ENCODE data around the gene GATAD2B. TPM values are rescaled to one million over a fixed set of nuclear protein-coding genes. Genes with fewer than 3 reads are reported as not detected.

The GATAD2B gene
- polyA plus RNA-seq, 4 donors = 2.9 to 11.3 (median 4.0) TPM

DNA sequence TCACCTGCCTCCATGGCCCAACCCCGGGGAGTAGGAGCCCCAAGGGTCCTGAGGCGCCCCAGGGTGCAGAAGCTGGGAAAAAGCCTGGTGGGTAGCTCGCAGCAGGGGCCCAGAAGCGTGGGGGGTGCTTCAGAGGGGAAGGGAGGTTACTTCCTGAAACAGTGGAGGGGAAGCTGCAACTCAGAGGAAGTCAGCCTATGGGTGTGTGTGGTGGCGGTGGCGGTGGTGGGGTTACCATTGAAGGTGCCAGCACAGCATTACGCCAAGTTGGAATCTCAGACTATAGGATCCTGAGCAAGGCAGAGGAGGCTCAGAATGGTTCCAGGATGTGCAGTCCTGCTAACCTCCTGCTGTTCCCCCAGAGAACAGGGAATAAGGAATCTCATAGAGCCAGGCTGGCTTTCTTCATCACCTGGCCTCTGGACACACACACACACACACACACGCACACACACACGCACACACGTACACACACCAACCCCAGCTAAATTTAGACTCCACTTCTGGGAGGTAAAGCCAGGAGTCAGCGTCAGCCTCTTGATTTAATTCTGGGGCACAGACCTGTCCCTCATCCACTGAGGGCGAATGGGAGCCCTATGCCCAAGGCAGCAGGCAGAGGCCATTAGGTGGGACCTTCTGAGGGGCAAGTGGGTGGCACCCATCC lies 22.5 kb upstream of the GATAD2B start:
- Histone ChIP-seq H3K4me1 (ENCODE audit: control insufficient read depth in 3 of 3, insufficient read depth in 2 of 3, low read depth in 1 of 3, low read length in 2 of 3) (peaks cover 0 to 7% (median 0%) of the 10 kb centered on the region in 3 donors), H3K4me3 (ENCODE audit: low read depth in 1 of 3, low read length in 3 of 3) (peak overlapping the region; percentile 87 to 95 (median 90)), H3K9me3 (ENCODE audit: control insufficient read depth in 2 of 2, insufficient read depth in 1 of 2, low read depth in 1 of 2, low read length in 1 of 2) (no peaks in the 10 kb centered on the region), H3K27me3 (ENCODE audit: control insufficient read depth in 3 of 3, insufficient read depth in 3 of 3, low read length in 3 of 3) (no peaks in the 10 kb centered on the region), H3K36me3 (ENCODE audit: control insufficient read depth in 3 of 3, insufficient read depth in 2 of 3, low read depth in 1 of 3, low read length in 3 of 3) (peaks cover 4 to 74% (median 16%) of the 10 kb centered on the region in 3 donors), H3K27ac (ENCODE audit: low read depth in 1 of 3, low read length in 2 of 3) (peak overlapping the region; percentile 88 to 97 (median 91))
- WGBS, 3 donors = 19 to 27% (median 20%) methylated on average over 10 to 12 of the region's 12 CpGs
- DNase-seq (peak in 1 of 2 donors; percentile 46), FAIRE-seq (no peak)

DNA sequence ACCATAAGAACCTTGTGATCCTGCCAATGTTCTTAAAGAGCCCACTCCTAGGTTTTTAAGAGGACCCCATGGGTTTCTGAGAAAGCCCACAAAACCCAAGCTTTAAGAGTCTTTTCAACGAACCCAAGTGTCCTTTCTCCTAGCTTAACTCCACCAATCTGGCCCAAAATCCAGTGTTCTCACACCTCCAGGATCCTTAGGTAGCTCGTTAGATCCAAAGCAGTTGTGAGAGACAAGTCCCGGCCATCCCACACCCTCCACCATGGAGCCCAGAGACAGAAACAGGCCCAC lies 22.0 kb upstream of the GATAD2B start:
- Histone ChIP-seq H3K36me3 (ENCODE audit: control insufficient read depth in 3 of 3, insufficient read depth in 2 of 3, low read depth in 1 of 3, low read length in 3 of 3) (peaks cover 4 to 76% (median 20%) of the 10 kb centered on the region in 3 donors), H3K4me3 (ENCODE audit: low read depth in 1 of 3, low read length in 3 of 3) (peak overlapping the region; percentile 87 to 95 (median 90)), H3K4me1 (ENCODE audit: control insufficient read depth in 3 of 3, insufficient read depth in 2 of 3, low read depth in 1 of 3, low read length in 2 of 3) (peaks cover 0 to 7% (median 0%) of the 10 kb centered on the region in 3 donors), H3K27ac (ENCODE audit: low read depth in 1 of 3, low read length in 2 of 3) (peak overlapping the region in 2 of 3 donors; percentile 88 to 97), H3K27me3 (ENCODE audit: control insufficient read depth in 3 of 3, insufficient read depth in 3 of 3, low read length in 3 of 3) (no peaks in the 10 kb centered on the region), H3K9me3 (ENCODE audit: control insufficient read depth in 2 of 2, insufficient read depth in 1 of 2, low read depth in 1 of 2, low read length in 1 of 2) (no peaks in the 10 kb centered on the region)
- DNase-seq (no peak), FAIRE-seq (no peak)
- 48 to 63% (median 57%) methylated on average over 3 of the region's 3 CpGs for WGBS, 3 donors

DNA sequence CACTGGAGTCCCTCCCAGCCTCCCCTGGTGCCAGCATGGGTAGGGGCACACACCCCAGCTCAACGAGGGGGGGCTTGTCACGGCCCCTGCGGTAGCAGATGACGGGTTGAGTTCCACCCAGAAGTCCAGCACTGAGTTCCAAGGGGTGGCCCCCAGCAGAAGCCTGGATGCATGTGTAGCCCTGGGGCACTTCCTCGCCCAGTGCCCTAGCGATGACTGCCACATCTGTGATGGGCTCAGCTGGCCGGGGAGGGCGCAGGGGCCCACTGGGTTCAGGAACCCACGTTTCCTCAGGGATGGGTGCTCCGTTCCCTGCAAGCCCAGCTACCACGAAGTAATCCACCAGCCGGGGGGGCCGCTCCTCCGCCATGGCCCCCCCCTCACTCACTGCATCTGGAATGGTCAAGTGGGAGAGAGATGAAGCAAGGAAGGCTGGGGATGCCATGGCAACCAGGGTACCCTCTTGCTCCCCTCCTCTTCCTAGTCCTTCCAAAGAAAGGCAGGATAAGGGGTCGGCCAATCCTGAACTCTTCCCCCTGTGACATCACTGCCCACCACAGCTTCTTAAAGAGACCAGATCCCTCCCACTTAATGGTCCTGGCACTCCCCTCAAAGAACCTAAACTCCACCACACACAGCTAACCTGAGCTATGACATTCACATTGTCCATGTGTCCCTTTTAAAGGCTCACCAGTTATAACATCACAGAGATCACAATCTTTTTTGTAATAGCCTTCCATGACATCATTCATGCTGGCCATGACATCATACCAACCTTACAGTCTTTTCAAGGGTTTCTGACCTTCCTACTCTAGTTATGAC lies 21.4 kb upstream of the GATAD2B start:
- WGBS, 3 donors = 86 to 87% (median 87%) methylated on average over 15 of the region's 15 CpGs
- no peak overlapping the region for H3K4me3 ChIP-seq (ENCODE audit: low read depth in 1 of 3, low read length in 3 of 3)
- DNase-seq (no peak), FAIRE-seq (no peak)
- H3K36me3 ChIP-seq (ENCODE audit: control insufficient read depth in 3 of 3, insufficient read depth in 2 of 3, low read depth in 1 of 3, low read length in 3 of 3) = peaks cover 8 to 77% (median 19%) of the 10 kb centered on the region in 3 donors
- no peaks in the 10 kb centered on the region for H3K27me3 ChIP-seq (ENCODE audit: control insufficient read depth in 3 of 3, insufficient read depth in 3 of 3, low read length in 3 of 3)
- H3K4me1 ChIP-seq (ENCODE audit: control insufficient read depth in 3 of 3, insufficient read depth in 2 of 3, low read depth in 1 of 3, low read length in 2 of 3) = peaks cover 0 to 7% (median 0%) of the 10 kb centered on the region in 3 donors
- H3K9me3 ChIP-seq (ENCODE audit: control insufficient read depth in 2 of 2, insufficient read depth in 1 of 2, low read depth in 1 of 2, low read length in 1 of 2) = no peaks in the 10 kb centered on the region
- peak overlapping the region in 1 of 3 donors; percentile 97 for H3K27ac ChIP-seq (ENCODE audit: low read depth in 1 of 3, low read length in 2 of 3)

DNA sequence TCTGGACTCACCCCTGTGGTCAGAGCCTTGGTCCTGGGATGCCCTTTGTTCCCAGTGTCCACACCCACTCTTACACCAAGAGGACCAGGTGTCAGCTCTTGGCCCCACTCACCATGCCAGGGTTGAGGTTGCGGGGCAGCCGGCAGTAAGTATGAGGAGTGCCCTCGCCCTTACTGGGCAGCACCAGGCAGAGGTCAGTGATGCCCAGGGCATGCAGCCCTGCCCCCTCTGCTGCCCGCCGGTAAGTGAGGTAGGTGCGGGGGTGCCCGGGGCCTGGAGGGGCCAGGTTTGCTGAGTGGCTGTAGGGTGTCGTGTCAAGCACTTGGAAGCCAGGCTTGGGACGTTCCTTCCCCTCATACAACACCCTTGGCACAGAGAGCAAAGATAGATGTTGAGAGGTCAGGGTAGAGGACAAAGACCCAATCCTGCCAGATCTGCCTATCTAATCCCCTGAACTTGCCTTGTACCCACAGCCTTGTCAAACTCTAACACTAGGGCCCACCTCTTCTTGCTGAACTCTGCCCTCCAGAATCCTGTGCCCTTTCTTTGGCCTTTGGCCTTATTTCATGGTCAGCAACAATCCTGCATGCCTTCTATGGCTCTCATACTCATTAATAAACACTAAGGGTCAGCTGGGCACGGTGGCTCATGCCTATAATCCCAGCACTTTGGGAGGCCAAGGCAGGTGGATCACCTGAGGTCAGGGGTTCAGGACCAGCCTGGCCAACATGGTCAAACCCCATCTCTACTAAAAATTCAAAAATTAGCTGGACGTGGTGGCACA lies 20.2 kb upstream of the GATAD2B start:
- H3K9me3 ChIP-seq (ENCODE audit: control insufficient read depth in 2 of 2, insufficient read depth in 1 of 2, low read depth in 1 of 2, low read length in 1 of 2) = no peaks in the 10 kb centered on the region
- peaks cover 0 to 7% (median 0%) of the 10 kb centered on the region in 3 donors for H3K4me1 ChIP-seq (ENCODE audit: control insufficient read depth in 3 of 3, insufficient read depth in 2 of 3, low read depth in 1 of 3, low read length in 2 of 3)
- H3K27ac ChIP-seq (ENCODE audit: low read depth in 1 of 3, low read length in 2 of 3) = no peak overlapping the region
- 89 to 92% (median 91%) methylated on average over 11 of the region's 11 CpGs for WGBS, 3 donors
- DNase-seq (no peak), FAIRE-seq (no peak)
- H3K27me3 ChIP-seq (ENCODE audit: control insufficient read depth in 3 of 3, insufficient read depth in 3 of 3, low read length in 3 of 3) = no peaks in the 10 kb centered on the region
- H3K36me3 ChIP-seq (ENCODE audit: control insufficient read depth in 3 of 3, insufficient read depth in 2 of 3, low read depth in 1 of 3, low read length in 3 of 3) = peaks cover 4 to 72% (median 15%) of the 10 kb centered on the region in 3 donors
- H3K4me3 ChIP-seq (ENCODE audit: low read depth in 1 of 3, low read length in 3 of 3) = no peak overlapping the region

GRCh38 chr1:153941826-153942725 lies 19.3 kb upstream of the GATAD2B start:
- DNase-seq (no peak), FAIRE-seq (no peak)
- WGBS, 3 donors = 93 to 94% (median 94%) methylated on average over 29 to 34 of the region's 34 CpGs
- Histone ChIP-seq H3K27ac (ENCODE audit: low read depth in 1 of 3, low read length in 2 of 3) (no peak overlapping the region), H3K9me3 (ENCODE audit: control insufficient read depth in 2 of 2, insufficient read depth in 1 of 2, low read depth in 1 of 2, low read length in 1 of 2) (no peaks in the 10 kb centered on the region), H3K4me1 (ENCODE audit: control insufficient read depth in 3 of 3, insufficient read depth in 2 of 3, low read depth in 1 of 3, low read length in 2 of 3) (peaks cover 0 to 7% (median 0%) of the 10 kb centered on the region in 3 donors), H3K36me3 (ENCODE audit: control insufficient read depth in 3 of 3, insufficient read depth in 2 of 3, low read depth in 1 of 3, low read length in 3 of 3) (peaks cover 4 to 72% (median 15%) of the 10 kb centered on the region in 3 donors), H3K4me3 (ENCODE audit: low read depth in 1 of 3, low read length in 3 of 3) (no peak overlapping the region), H3K27me3 (ENCODE audit: control insufficient read depth in 3 of 3, insufficient read depth in 3 of 3, low read length in 3 of 3) (no peaks in the 10 kb centered on the region)

DNA sequence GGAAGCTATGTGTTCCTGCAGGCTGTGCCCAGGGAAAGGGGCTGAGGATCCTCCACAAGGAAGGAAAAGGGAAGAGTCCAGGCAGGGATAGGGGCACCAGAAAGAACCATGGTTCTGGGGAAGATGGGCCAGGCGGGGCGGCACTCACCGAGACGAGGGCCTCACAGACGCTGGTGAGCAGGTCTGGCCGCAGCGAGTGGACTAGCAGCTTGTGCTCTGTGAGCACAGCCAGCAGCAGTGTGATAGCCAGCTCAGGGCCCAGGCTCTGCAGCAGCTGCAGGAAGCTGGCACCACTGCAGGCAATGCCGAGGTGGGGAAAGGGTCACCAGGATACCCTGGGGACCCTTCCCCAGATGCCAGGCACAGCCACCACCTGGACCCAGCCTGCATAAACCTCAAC lies 18.0 kb upstream of the GATAD2B start:
- H3K4me3 ChIP-seq (ENCODE audit: low read depth in 1 of 3, low read length in 3 of 3) = no peak overlapping the region
- WGBS, 3 donors = 89 to 94% (median 92%) methylated on average over 8 of the region's 8 CpGs
- no peak for FAIRE-seq
- DNase-seq = no peak
- no peak overlapping the region for H3K27ac ChIP-seq (ENCODE audit: low read depth in 1 of 3, low read length in 2 of 3)
- H3K9me3 ChIP-seq (ENCODE audit: control insufficient read depth in 2 of 2, insufficient read depth in 1 of 2, low read depth in 1 of 2, low read length in 1 of 2) = no peaks in the 10 kb centered on the region
- H3K27me3 ChIP-seq (ENCODE audit: control insufficient read depth in 3 of 3, insufficient read depth in 3 of 3, low read length in 3 of 3) = no peaks in the 10 kb centered on the region
- peaks cover 0 to 7% (median 0%) of the 10 kb centered on the region in 3 donors for H3K4me1 ChIP-seq (ENCODE audit: control insufficient read depth in 3 of 3, insufficient read depth in 2 of 3, low read depth in 1 of 3, low read length in 2 of 3)
- peaks cover 6 to 81% (median 20%) of the 10 kb centered on the region in 3 donors for H3K36me3 ChIP-seq (ENCODE audit: control insufficient read depth in 3 of 3, insufficient read depth in 2 of 3, low read depth in 1 of 3, low read length in 3 of 3)

GRCh38 chr1:153939476-153939875 lies 16.7 kb upstream of the GATAD2B start:
- FAIRE-seq (no peak), DNase-seq (no peak)
- WGBS, 3 donors = 96 to 97% (median 96%) methylated on average over 12 of the region's 12 CpGs
- Histone ChIP-seq H3K27me3 (ENCODE audit: control insufficient read depth in 3 of 3, insufficient read depth in 3 of 3, low read length in 3 of 3) (no peaks in the 10 kb centered on the region), H3K36me3 (ENCODE audit: control insufficient read depth in 3 of 3, insufficient read depth in 2 of 3, low read depth in 1 of 3, low read length in 3 of 3) (peaks cover 9 to 87% (median 25%) of the 10 kb centered on the region in 3 donors), H3K4me1 (ENCODE audit: control insufficient read depth in 3 of 3, insufficient read depth in 2 of 3, low read depth in 1 of 3, low read length in 2 of 3) (no peaks in the 10 kb centered on the region), H3K27ac (ENCODE audit: low read depth in 1 of 3, low read length in 2 of 3) (no peak overlapping the region), H3K9me3 (ENCODE audit: control insufficient read depth in 2 of 2, insufficient read depth in 1 of 2, low read depth in 1 of 2, low read length in 1 of 2) (no peaks in the 10 kb centered on the region), H3K4me3 (ENCODE audit: low read depth in 1 of 3, low read length in 3 of 3) (no peak overlapping the region)

All from small intestine (tissue), 7 donors.